K562 (cell line): ENCODE measurements around the gene DCST1. TPM values are rescaled to one million over a fixed set of nuclear protein-coding genes. Genes with fewer than 3 reads are reported as not detected.

Experiments
- ATF3 ChIP-seq, 2 experiments: fragments of 450-650 bp in 1 of 2; sonication (generic) in 1 of 2; formaldehyde crosslinking in 1 of 2; IDR thresholded peaks in 1 of 2; conservative IDR thresholded peaks in 1 of 2; 2 replicates each; pipeline versions ENCODE4 v1.6.1 to v1.8.1; 2016 to 2023; ENCODE audit warnings: mild to moderate bottlenecking in 2 of 2, moderate library complexity in 2 of 2, inconsistent platforms in 1 of 2, missing genetic modification reagents in 1 of 2
- ELF4 ChIP-seq: fragments of 450-650 bp; formaldehyde crosslinking; IDR thresholded peaks from 2 replicates; pipeline ENCODE4 v1.4.0; 2022; ENCODE audit warnings: missing genetic modification characterization
- ETS2 ChIP-seq: IDR thresholded peaks from 2 replicates; pipeline ENCODE4 v1.6.1; 2016; ENCODE audit warnings: borderline replicate concordance, missing genetic modification characterization, mild to moderate bottlenecking, moderate library complexity, missing compliant biosample characterization; ENCODE audit not compliant: poor library complexity, severe bottlenecking
- GMEB1 ChIP-seq: fragments of 250-450 bp; sonication (Bioruptor Pico); IDR thresholded peaks from 2 replicates; pipeline ENCODE4 v1.4.0; 2020; ENCODE audit warnings: mild to moderate bottlenecking
- HIVEP1 ChIP-seq: fragments of 250-450 bp; sonication (Bioruptor Pico); IDR thresholded peaks from 2 replicates; pipeline ENCODE4 v1.4.0; 2020; ENCODE audit warnings: mild to moderate bottlenecking
- MTF1 ChIP-seq: fragments of 250-450 bp; sonication (Bioruptor Pico); IDR thresholded peaks from 2 replicates; pipeline ENCODE4 v1.9.0; 2021; ENCODE audit warnings: moderate library complexity, mild to moderate bottlenecking, inconsistent platforms, borderline replicate concordance
- NBN ChIP-seq: fragments of 450-650 bp; IDR thresholded peaks from 2 replicates; pipeline ENCODE4 v1.6.1; 2016; ENCODE audit warnings: low read depth, mild to moderate bottlenecking
- NELFE ChIP-seq: IDR thresholded peaks from 2 replicates; pipeline ENCODE4 v1.6.1; 2011; ENCODE audit warnings: mild to moderate bottlenecking; ENCODE audit not compliant: insufficient read depth, insufficient read length
- PYGO2 ChIP-seq: fragments of 450-650 bp; IDR thresholded peaks from 2 replicates; pipeline ENCODE4 v1.6.1; 2016; ENCODE audit warnings: mild to moderate bottlenecking, missing genetic modification characterization, moderate library complexity, missing compliant biosample characterization
- SMAD2 ChIP-seq: fragments of 150-350 bp; IDR thresholded peaks from 2 replicates; pipeline ENCODE4 v1.6.1; 2014; ENCODE audit warnings: low read depth, mild to moderate bottlenecking, low read length
- SMARCA5 ChIP-seq: fragments of 450-650 bp; IDR thresholded peaks from 2 replicates; pipeline ENCODE4 v1.6.1; 2016
- TARDBP ChIP-seq: fragments of 450-650 bp; IDR thresholded peaks from 2 replicates; pipeline ENCODE4 v1.6.1; 2016
- ZBTB49 ChIP-seq: sonication (generic); formaldehyde crosslinking; IDR thresholded peaks from 2 replicates; pipeline ENCODE4 v1.8.0; 2022; ENCODE audit warnings: missing genetic modification reagents, mild to moderate bottlenecking, borderline replicate concordance
- ZNF324 ChIP-seq: fragments of 250-450 bp; sonication (Bioruptor Pico); IDR thresholded peaks from 2 replicates; pipeline ENCODE4 v1.4.0; 2020; ENCODE audit warnings: mild to moderate bottlenecking
- ZNF592 ChIP-seq: fragments of 450-650 bp; IDR thresholded peaks from 2 replicates; pipeline ENCODE4 v1.6.1; 2017; ENCODE audit warnings: antibody characterized with exemption, mild to moderate bottlenecking
- ZNF740 ChIP-seq, 3 experiments: fragments of 200-800 bp in 1 of 3; sonication (Bioruptor generic) in 1 of 3; sonication (generic) in 1 of 3; formaldehyde crosslinking in 1 of 3; IDR thresholded peaks; 2 replicates each; pipeline versions ENCODE4 v1.6.1 to v1.8.0; 2016 to 2022; ENCODE audit warnings: mild to moderate bottlenecking in 2 of 3, missing compliant biosample characterization in 2 of 3, missing genetic modification characterization in 2 of 3, missing genetic modification reagents in 1 of 3
- polyA plus RNA-seq, 8 experiments: library from polyadenylated mRNA; depleted of rRNA in 4 of 8; stranded (reverse) in 5 of 8; unstranded in 3 of 8; fragments of >200 nt; fragmentation: Nextera tagmentation in 2 of 8; fragmentation: Illumina TruSeq in 1 of 8; extraction: Ambion mirVana in 2 of 8; extraction: Trizol in 1 of 8; gene quantifications; 2 replicates each; pipeline versions ENCODE4 v1.2.1 to v1.2.3, GENCODE V29; 2011 to 2014; ENCODE audit warnings: inconsistent platforms in 1 of 8, missing spikeins in 1 of 8
- total RNA-seq, 7 experiments: library from RNA; depleted of rRNA in 6 of 7; stranded (reverse); fragments of >200 nt in 6 of 7; fragmentation: Illumina TruSeq in 2 of 7; extraction: Trizol in 2 of 7; gene quantifications; 2 replicates each; pipeline versions ENCODE4 v1.2.1 to v1.2.3, GENCODE V29; 2011 to 2021; ENCODE audit warnings: low replicate concordance in 1 of 7

The DCST1 gene
- total and polyA plus RNA-seq, 9 of the 15 experiments (the other 6 are each of a cell fraction or from before 2014, with no cell fraction given) = not detected

- TF ChIP-seq GMEB1 (CRISPR knock-in tag) (no peak), ZBTB49 (CRISPR knock-in tag) (no peak), ZNF324 (CRISPR knock-in tag) (no peak), ZNF740 (CRISPR knock-in tag; IDR thresholded peaks at IDR 0.05) (peak; percentile 88), ZNF740 (tag; IDR thresholded peaks at IDR 0.05) (peak in 1 of 2 experiments; percentile 86; a peak in 2 of 4 replicates), SMARCA5 (no peak), NBN (peak; percentile 57; the same call in 1 of the 2 replicates), NELFE (no peak), ZNF592 (peak; percentile 87), ELF4 (CRISPR knock-in tag) (no peak), PYGO2 (tag) (no peak), TARDBP (no peak), SMAD2 (no peak), ETS2 (no peak), ATF3 (IDR thresholded peaks at IDR 0.05) (no peak), ATF3 (CRISPR knock-in tag; conservative IDR thresholded peaks at IDR 0.05) (no peak), MTF1 (CRISPR knock-in tag) (no peak), HIVEP1 (CRISPR knock-in tag) (no peak)
Measured at GRCh38 chr1:154999571-155000410, 33.8 kb upstream of the DCST1 start (continued).
